HG03159 (cell line): ENCODE data around the gene TMEM127.
"Not testable (repeated sequence)": the region's sequence is repeated elsewhere in the genome, so short reads cannot be mapped to it uniquely, and the experiment has no call there.

Source experiments
- ATAC-seq: cut with Tn5 transposase; IDR thresholded peaks from one replicate; pipeline ENCODE4 v1.9.1; 2021; ENCODE audit warnings: mild to moderate bottlenecking, moderate library complexity; ENCODE audit not compliant: unreplicated experiment

TMEM127 gene

GRCh38 chr2:96243843-96244242 is 22.0 kb downstream of the TMEM127 start:
- no peak for ATAC-seq

DNA sequence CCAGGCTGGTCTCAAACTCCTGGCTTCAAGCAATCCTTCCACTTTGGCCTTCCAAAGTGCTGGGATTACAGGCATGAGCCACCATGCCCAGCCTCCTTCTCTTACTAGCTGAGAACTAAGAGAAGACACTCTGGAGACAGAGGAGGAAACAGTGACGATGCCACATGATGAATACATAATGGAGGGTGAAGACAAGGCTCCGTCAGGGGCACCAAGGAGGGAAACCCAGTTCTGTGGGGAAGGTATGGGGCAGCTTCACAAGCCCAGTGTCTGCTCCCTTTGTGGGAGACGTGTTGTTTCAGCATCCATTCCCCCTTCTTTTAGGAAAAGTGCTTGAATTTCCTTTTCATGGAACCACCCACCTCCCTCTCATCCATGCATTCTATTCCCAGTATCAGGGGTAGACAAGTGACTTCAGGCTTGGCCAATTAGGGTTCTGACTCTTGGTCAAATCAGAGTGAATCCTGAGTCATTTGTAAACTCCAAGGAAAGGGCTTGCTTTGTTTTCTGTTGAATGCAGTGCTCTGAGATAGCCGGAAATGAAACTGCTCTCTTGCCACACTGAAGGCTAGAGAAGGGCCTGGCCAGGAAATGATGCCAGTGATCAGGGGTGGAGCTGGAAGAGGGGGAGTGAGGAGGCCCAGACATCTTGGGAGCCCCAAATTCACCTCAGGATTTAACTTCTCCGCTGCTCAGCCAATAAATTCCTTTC is 23.7 kb downstream of the TMEM127 start:
- peak; percentile 81 for ATAC-seq

- ATAC-seq, result no peak
Observed at GRCh38 chr2:96241227-96241626, 24.6 kb downstream of the TMEM127 start.

DNA sequence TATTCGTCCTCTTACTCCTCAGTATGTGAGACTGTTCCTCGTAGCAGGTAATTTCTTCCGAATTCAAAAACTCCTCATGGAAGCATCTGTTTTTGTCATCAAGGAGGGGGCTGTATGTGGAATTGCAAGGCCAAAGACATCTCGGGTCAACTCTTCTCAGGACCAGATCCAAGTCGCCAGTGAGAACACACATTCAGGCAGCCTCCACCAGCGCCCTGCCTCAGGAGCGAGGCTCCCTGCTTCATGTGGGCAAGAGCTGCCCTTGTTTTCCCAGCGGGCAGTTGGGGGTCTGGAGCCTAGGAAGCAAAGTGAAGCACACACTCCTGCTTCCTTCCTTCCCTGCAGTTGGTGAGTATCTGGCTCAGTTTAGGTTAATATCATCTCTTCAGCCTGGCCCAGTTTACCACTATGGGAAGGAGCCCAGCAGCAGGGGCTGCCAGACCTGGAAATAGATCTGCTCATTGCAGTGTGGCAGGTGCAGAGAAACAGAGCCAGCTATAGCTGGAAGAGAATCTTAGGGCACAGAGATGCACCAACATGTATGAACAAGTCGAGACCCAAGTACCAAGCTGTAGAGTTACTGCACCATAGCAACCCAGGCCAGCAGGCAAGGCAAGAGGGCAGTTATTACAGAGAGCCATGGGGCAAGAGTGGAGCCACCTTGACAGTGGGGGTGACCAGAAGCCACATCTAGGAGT is 25.3 kb downstream of the TMEM127 start:
- ATAC-seq, result no peak

DNA sequence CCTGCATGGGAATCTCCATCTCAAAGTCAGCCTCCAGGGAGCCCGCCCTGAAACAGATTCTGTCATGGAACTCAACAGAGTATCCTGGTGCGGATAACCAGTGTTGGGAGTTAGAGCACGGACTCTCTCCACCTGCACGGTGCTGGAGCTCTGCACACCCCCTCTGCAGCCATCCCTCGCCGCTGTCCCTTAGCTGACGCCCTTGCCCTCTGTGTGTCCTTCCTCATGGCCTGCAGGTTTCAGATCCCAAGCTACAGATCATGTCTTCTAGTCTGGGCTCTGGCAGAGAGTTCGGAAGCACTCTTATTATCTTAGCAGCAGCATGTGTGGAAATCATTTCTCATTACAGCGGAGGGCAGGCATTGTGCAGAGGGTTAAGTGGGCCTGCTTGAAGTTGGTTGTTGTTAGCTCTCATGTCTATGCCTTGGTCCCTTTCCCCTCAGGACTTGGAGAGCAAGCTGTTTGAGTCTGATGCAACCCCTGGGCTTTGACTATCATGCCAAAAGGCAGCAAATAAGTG is 26.0 kb downstream of the TMEM127 start:
- ATAC-seq, result no peak

- no peak for ATAC-seq
Observed at GRCh38 chr2:96239091-96239490, 26.7 kb downstream of the TMEM127 start.

- ATAC-seq, result no peak
Observed at GRCh38 chr2:96238266-96238665, 27.5 kb downstream of the TMEM127 start.

- no peak for ATAC-seq
Observed at GRCh38 chr2:96236882-96237281, 28.9 kb downstream of the TMEM127 start.

GRCh38 chr2:96233880-96234316 is 31.9 kb downstream of the TMEM127 start:
- ATAC-seq, result peak; percentile 89

GRCh38 chr2:96233436-96233835 is 32.4 kb downstream of the TMEM127 start:
- no peak for ATAC-seq

GRCh38 chr2:96231316-96231715 is 34.5 kb downstream of the TMEM127 start:
- ATAC-seq, result no peak

- ATAC-seq, result peak; percentile 79
Observed at GRCh38 chr2:96225016-96225533, 40.7 kb downstream of the TMEM127 start.

DNA sequence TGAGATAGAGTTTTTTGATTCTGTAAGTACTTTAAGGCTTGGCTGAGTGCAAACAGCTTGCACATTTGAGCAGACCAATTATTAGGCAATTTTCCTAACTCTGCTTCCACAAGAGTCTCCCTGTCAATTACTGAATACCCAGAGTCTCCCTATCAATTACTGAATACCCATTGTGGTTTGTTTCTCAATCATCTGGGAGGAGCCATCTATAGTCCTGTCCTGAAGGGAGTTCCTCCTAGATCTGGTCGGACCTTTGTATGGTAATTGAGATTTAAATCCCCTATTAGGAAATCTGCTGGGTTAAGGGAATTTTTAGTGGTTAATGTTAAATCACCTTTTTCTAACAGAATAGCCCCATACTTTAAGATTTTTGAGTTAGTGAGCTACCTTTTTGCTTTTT is 44.7 kb downstream of the TMEM127 start:
- ATAC-seq, result not testable (repeated sequence)

- ATAC-seq, result not testable (repeated sequence)
Observed at GRCh38 chr2:96219959-96220358, 45.8 kb downstream of the TMEM127 start.

- ATAC-seq, result no peak
Observed at GRCh38 chr2:96218508-96219131, 47.2 kb downstream of the TMEM127 start.

DNA sequence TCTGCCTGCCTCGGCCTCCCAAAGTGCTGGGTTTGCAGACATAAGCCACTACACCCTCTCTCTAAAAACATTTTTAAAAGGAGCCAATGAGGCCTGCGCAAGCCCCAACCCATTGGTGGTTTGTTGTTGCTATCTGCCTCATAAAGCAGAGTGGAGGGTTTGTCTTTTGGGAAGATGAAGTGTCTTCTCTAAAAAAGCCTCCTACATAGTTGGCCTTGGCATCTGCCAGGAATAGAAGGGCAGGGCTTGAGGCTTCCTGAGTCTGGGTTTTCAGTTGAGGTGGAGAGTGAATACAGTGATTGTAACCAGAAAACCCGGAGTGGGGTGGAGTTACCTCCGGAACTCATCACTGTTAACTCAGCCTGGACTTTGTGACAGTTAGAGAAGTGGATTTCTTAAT is 51.2 kb downstream of the TMEM127 start:
- no peak for ATAC-seq

- no peak for ATAC-seq
Observed at GRCh38 chr2:96213379-96213778, 52.4 kb downstream of the TMEM127 start.

- ATAC-seq, result no peak
Observed at GRCh38 chr2:96212339-96212738, 53.5 kb downstream of the TMEM127 start.

DNA sequence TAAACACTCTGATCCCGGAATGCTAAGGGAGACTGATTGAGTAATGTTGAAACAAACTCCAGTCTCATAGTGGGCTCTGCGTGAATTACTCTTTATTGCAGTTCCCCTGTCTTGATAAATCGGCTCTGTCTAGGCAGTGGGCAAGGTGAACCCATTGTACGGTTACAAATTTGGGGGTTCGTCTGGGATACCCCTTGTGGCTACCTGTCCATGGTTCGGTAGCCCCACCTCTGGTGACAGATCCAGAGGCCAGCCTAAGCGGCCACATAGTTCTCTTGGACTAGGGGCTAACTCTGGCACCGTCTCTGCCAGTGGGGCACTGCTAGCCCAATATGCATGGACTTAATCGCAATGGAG is 56.1 kb downstream of the TMEM127 start:
- no peak for ATAC-seq

DNA sequence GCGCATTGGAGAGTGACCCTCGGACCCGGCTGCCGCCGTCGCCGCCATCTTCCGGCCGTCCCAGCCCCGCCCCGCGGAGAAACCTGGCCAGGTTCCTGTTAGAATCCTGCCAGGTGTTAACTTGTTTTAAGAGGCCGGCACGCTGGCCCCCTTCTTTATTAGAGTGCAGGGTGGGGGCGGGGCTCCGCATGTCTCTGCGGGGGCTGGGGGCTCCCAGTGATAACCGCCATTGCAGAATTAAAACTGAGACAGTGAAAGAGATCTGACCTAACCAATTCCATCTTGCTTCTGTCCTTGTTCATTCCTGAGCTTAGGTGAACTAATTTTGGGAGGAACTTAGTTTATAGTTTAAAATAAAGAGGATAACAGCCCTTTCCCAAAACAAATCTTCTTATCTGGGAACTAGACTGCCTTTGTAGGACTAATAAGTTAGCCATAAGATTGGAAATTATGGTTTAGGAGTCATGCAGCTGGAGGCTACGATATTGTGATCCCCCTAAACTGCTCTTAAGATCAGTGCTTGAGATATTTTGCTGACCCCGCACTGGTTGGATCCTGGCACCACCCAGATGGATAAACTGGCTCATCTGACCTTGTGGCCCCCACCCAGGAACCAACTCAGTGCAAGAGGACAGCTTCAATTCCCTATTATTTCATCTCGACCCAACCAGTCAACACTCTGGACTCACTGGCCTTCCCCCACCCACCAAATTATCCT is 56.6 kb downstream of the TMEM127 start:
- no peak for ATAC-seq
